Loucy (cell line): ENCODE data around the gene ZNF687.

ENCODE experiments used
- H2AFZ ChIP-seq: fragments of 200-600 bp; sonication (generic); 2 replicates; pipeline ENCODE4 v1.6.0; 2016; ENCODE audit warnings: antibody characterized with exemption, mild to moderate bottlenecking, low read length, moderate library complexity
- H3F3A ChIP-seq: fragments of 200-600 bp; 2 replicates; pipeline ENCODE4 v1.6.0; 2016; ENCODE audit warnings: antibody characterized with exemption, low read depth, mild to moderate bottlenecking
- H3K27me3 ChIP-seq: fragments of 200-600 bp; sonication (generic); 2 replicates; pipeline ENCODE4 v1.6.1; 2014; ENCODE audit warnings: low read length, mild to moderate bottlenecking; ENCODE audit not compliant: insufficient read depth, poor library complexity, severe bottlenecking
- H3K36me3 ChIP-seq: fragments of 200-600 bp; sonication (generic); 2 replicates; pipeline ENCODE4 v1.6.1; 2016; ENCODE audit warnings: low read length; ENCODE audit not compliant: insufficient read depth
- H3K4me1 ChIP-seq: fragments of 200-600 bp; sonication (generic); 2 replicates; pipeline ENCODE4 v1.5.1; 2014; ENCODE audit warnings: low read length, mild to moderate bottlenecking; ENCODE audit not compliant: insufficient read depth, poor library complexity, severe bottlenecking
- H3K4me2 ChIP-seq: fragments of 200-600 bp; sonication (generic); 2 replicates; pipeline ENCODE4 v1.6.0; 2014; ENCODE audit warnings: antibody characterized with exemption, low read length, low read depth, mild to moderate bottlenecking; ENCODE audit not compliant: poor library complexity, severe bottlenecking
- H3K4me3 ChIP-seq: fragments of 200-600 bp; sonication (generic); 2 replicates; pipeline ENCODE4 v1.5.1; 2014; ENCODE audit warnings: low read length, mild to moderate bottlenecking, mixed read lengths; ENCODE audit not compliant: poor library complexity, severe bottlenecking
- H3K79me2 ChIP-seq: fragments of 200-600 bp; sonication (generic); 2 replicates; pipeline ENCODE4 v1.6.1; 2014; ENCODE audit warnings: low read length; ENCODE audit not compliant: insufficient read depth
- H3K9ac ChIP-seq: fragments of 200-600 bp; sonication (generic); 2 replicates; pipeline ENCODE4 v1.6.0; 2014; ENCODE audit warnings: mild to moderate bottlenecking, low read depth, low read length, moderate library complexity; ENCODE audit not compliant: poor library complexity, severe bottlenecking
- H3K9me2 ChIP-seq: fragments of 200-600 bp; sonication (generic); replicated peaks from 2 replicates; pipeline ENCODE4 v1.6.1; 2016; ENCODE audit warnings: low read depth, low read length, mixed read lengths
- H3K9me3 ChIP-seq: fragments of 200-600 bp; sonication (generic); 2 replicates; pipeline ENCODE4 v1.6.1; 2014; ENCODE audit warnings: mild to moderate bottlenecking, antibody characterized with exemption, low read length, low read depth; ENCODE audit not compliant: insufficient read depth
- H4K20me1 ChIP-seq: fragments of 200-600 bp; sonication (generic); 2 replicates; pipeline ENCODE4 v1.6.0; 2014; ENCODE audit warnings: antibody characterized with exemption, low read length, mild to moderate bottlenecking; ENCODE audit not compliant: insufficient read depth, poor library complexity, severe bottlenecking
- CTCF ChIP-seq: fragments of 200-600 bp; sonication (generic); conservative IDR thresholded peaks from 2 replicates; pipeline ENCODE4 v1.5.1; 2014; ENCODE audit warnings: mild to moderate bottlenecking, antibody characterized with exemption, low read length
- EZH2phosphoT487 ChIP-seq: fragments of 200-600 bp; IDR thresholded peaks from 2 replicates; pipeline ENCODE4 v1.6.1; 2018; ENCODE audit warnings: antibody characterized with exemption, mild to moderate bottlenecking, moderate library complexity, borderline replicate concordance

Gene ZNF687

GRCh38 chr1:151334822-151335221 lies 52.7 kb downstream of the ZNF687 start:
- no peaks in the 10 kb centered on the region for H3K9me2 ChIP-seq
- no peak overlapping the region for H3K9ac ChIP-seq
- no peaks in the 10 kb centered on the region for H3K9me3 ChIP-seq
- H3K4me2 ChIP-seq: no peak overlapping the region
- no peaks in the 10 kb centered on the region for H3K36me3 ChIP-seq
- no peak overlapping the region for H3K4me3 ChIP-seq
- no peaks in the 10 kb centered on the region for H3K79me2 ChIP-seq
- H2AFZ ChIP-seq: no peak overlapping the region
- H3F3A ChIP-seq: no peaks in the 10 kb centered on the region; the same call in 1 of the 2 replicates
- no peaks in the 10 kb centered on the region for H3K4me1 ChIP-seq
- H3K27me3 ChIP-seq: no peaks in the 10 kb centered on the region
- no peaks in the 10 kb centered on the region for H4K20me1 ChIP-seq
- no peak for TF ChIP-seq CTCF
- TF ChIP-seq EZH2phosphoT487: no peak

GRCh38 chr1:151336556-151336955 lies 54.5 kb downstream of the ZNF687 start:
- Histone ChIP-seq H3K36me3 (no peaks in the 10 kb centered on the region), H3K4me1 (peaks cover 3% of the 10 kb centered on the region), H3K4me3 (no peak overlapping the region), H3K9me2 (no peaks in the 10 kb centered on the region), H3K9ac (no peak overlapping the region), H3K9me3 (no peaks in the 10 kb centered on the region), H3K27me3 (no peaks in the 10 kb centered on the region), H4K20me1 (no peaks in the 10 kb centered on the region), H3K4me2 (no peak overlapping the region), H2AFZ (no peak overlapping the region), H3F3A (peaks cover 6% of the 10 kb centered on the region), H3K79me2 (no peaks in the 10 kb centered on the region)
- TF ChIP-seq CTCF: no peak
- TF ChIP-seq EZH2phosphoT487: no peak

GRCh38 chr1:151340870-151341754 lies 59.0 kb downstream of the ZNF687 start:
- Histone ChIP-seq H3K9me2 (no peaks in the 10 kb centered on the region), H3K9ac (no peak overlapping the region), H3K4me2 (no peak overlapping the region), H3K27me3 (no peaks in the 10 kb centered on the region), H4K20me1 (peaks cover 23% of the 10 kb centered on the region), H3K4me1 (peaks cover 22% of the 10 kb centered on the region), H3K4me3 (no peak overlapping the region), H3K9me3 (no peaks in the 10 kb centered on the region), H2AFZ (no peak overlapping the region), H3K36me3 (peaks cover 28% of the 10 kb centered on the region; the same call in 1 of the 2 replicates), H3F3A (peaks cover 12% of the 10 kb centered on the region), H3K79me2 (peaks cover 27% of the 10 kb centered on the region)
- TF ChIP-seq CTCF: peak; percentile 86
- no peak for TF ChIP-seq EZH2phosphoT487
